DOHH2 (cell line): Measurements from ENCODE around the gene CD200.
"Not testable (repeated sequence)": the region's sequence is repeated elsewhere in the genome, so short reads cannot be mapped to it uniquely, and the experiment has no call there.

ENCODE experiments used
- H3F3A ChIP-seq: fragments of 200-600 bp; sonication (generic), shearing (Covaris generic); 2 replicates; pipeline ENCODE4 v1.6.0; 2016; ENCODE audit warnings: antibody characterized with exemption, mild to moderate bottlenecking; ENCODE audit not compliant: control insufficient read depth, insufficient read depth
- H3K27ac ChIP-seq: fragments of 200-600 bp; sonication (generic); 2 replicates; pipeline ENCODE4 v1.5.1; 2014; ENCODE audit warnings: low read depth, mild to moderate bottlenecking, low read length, moderate library complexity
- H3K27me3 ChIP-seq: fragments of 200-600 bp; sonication (generic); 2 replicates; pipeline ENCODE4 v1.6.1; 2014; ENCODE audit warnings: mild to moderate bottlenecking, low read length, mixed read lengths; ENCODE audit not compliant: control insufficient read depth
- H3K36me3 ChIP-seq: fragments of 200-600 bp; sonication (generic); 2 replicates; pipeline ENCODE4 v1.6.1; 2014; ENCODE audit warnings: mild to moderate bottlenecking, low read length, moderate library complexity, mixed read lengths; ENCODE audit not compliant: control insufficient read depth
- H3K4me1 ChIP-seq: fragments of 200-600 bp; sonication (generic); 2 replicates; pipeline ENCODE4 v1.6.1; 2014; ENCODE audit warnings: mild to moderate bottlenecking, low read length, mixed read lengths; ENCODE audit not compliant: control insufficient read depth
- H3K4me2 ChIP-seq: fragments of 200-600 bp; sonication (generic); 2 replicates; pipeline ENCODE4 v1.6.0; 2014; ENCODE audit warnings: mild to moderate bottlenecking, low read length, moderate library complexity
- H3K4me3 ChIP-seq: fragments of 200-600 bp; sonication (generic); 2 replicates; pipeline ENCODE4 v1.5.1; 2014; ENCODE audit warnings: mild to moderate bottlenecking, low read length, mixed read lengths
- H3K79me2 ChIP-seq: fragments of 200-600 bp; sonication (generic); 2 replicates; pipeline ENCODE4 v1.6.1; 2014; ENCODE audit warnings: mild to moderate bottlenecking, low read length, mixed read lengths; ENCODE audit not compliant: control insufficient read depth
- H3K9me2 ChIP-seq: fragments of 200-600 bp; sonication (generic); replicated peaks from 2 replicates; pipeline ENCODE4 v1.6.1; 2014; ENCODE audit warnings: mild to moderate bottlenecking, low read length, mixed read lengths; ENCODE audit not compliant: control insufficient read depth
- H3K9me3 ChIP-seq: fragments of 200-600 bp; sonication (generic); 2 replicates; pipeline ENCODE4 v1.6.1; 2014; ENCODE audit warnings: antibody characterized with exemption, low read length, mixed read lengths; ENCODE audit not compliant: control insufficient read depth, insufficient read depth
- H4K20me1 ChIP-seq: fragments of 200-600 bp; sonication (generic); 2 replicates; pipeline ENCODE4 v1.6.0; 2014; ENCODE audit warnings: low read depth, mild to moderate bottlenecking, antibody characterized with exemption, low read length, moderate library complexity; ENCODE audit not compliant: control insufficient read depth, insufficient read depth
- CTCF ChIP-seq: fragments of 200-600 bp; sonication (generic); IDR thresholded peaks from one replicate; pipeline ENCODE4 v1.5.1; 2014; ENCODE audit warnings: antibody characterized with exemption, mild to moderate bottlenecking, low read depth, low read length; ENCODE audit not compliant: poor library complexity, severe bottlenecking
- EZH2phosphoT487 ChIP-seq: fragments of 200-600 bp; sonication (generic); IDR thresholded peaks from 2 replicates; pipeline ENCODE4 v1.6.1; 2017; ENCODE audit warnings: borderline replicate concordance, mild to moderate bottlenecking, antibody characterized with exemption, low read length, moderate library complexity, mixed read lengths

The CD200 gene

DNA sequence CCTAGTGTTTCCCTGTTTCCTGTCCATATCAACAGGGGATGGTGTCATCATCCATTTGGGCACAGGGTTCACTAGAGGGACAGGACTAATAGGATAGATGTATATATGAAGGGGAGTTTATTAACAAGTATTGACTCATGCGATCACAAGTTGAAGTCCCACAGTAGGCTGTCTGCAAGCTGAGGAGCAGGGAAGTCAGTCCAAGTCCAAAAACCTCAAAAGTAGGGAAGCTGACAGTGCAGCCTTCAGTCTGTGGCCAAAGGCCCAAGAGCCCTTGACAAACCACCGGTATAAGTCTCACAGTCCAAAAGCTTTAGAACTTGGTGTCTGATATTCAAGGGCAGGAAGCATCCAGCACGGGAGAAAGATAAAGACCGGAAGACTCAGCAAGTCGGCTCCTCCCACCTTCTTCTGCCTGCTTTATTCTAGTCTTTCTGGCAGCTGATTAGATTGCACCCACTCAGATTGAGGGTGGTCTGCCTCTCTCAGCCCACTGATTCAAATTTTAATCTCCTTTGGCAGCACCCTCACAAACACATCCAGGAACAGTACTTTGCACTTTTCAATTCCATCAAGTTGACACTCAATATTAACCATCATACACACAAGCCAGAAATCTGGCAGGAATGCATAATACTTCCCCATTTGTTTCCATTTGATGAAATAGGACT, 43.4 kb downstream of the CD200 start:
- H3K79me2 ChIP-seq: no peaks in the 10 kb centered on the region
- no peaks in the 10 kb centered on the region for H3K36me3 ChIP-seq
- no peaks in the 10 kb centered on the region for H4K20me1 ChIP-seq
- no peaks in the 10 kb centered on the region for H3K9me2 ChIP-seq
- no peak overlapping the region for H3K4me3 ChIP-seq
- TF ChIP-seq EZH2phosphoT487 (no peak), CTCF (no peak)
- H3K27me3 ChIP-seq: no peaks in the 10 kb centered on the region
- 0 out of 2 replicates have a peak, but pooled peaks cover 5% of the 10 kb centered on the region for H3K4me1 ChIP-seq
- no peak overlapping the region for H3K27ac ChIP-seq
- no peak overlapping the region for H3K4me2 ChIP-seq
- no peaks in the 10 kb centered on the region for H3K9me3 ChIP-seq
- H3F3A ChIP-seq: no peaks in the 10 kb centered on the region

DNA sequence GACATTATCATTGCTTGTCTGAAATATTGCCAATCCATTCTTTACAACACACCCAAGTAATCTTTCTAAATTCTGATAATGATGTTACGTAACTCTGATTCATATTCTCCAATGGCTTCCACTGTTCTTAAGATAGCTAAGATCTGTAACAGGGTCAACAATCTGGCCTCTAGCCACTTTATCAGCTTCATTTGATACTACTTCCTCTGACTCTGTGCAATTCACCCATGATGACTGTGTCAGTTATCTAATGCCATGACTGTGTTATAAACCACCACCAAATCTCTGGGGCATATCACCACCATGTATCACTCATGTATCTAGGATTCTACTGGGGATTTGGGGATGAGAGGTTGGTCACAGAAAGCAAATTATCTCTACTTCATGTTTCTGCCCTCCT, 44.0 kb downstream of the CD200 start:
- H3K9me2 ChIP-seq: no peaks in the 10 kb centered on the region
- no peaks in the 10 kb centered on the region for H3K36me3 ChIP-seq
- no peak overlapping the region for H3K4me2 ChIP-seq
- no peaks in the 10 kb centered on the region for H3K9me3 ChIP-seq
- TF ChIP-seq CTCF (no peak), EZH2phosphoT487 (no peak)
- no peak overlapping the region for H3K27ac ChIP-seq
- no peaks in the 10 kb centered on the region for H3K79me2 ChIP-seq
- 0 out of 2 replicates have a peak, but pooled peaks cover 5% of the 10 kb centered on the region for H3K4me1 ChIP-seq
- no peaks in the 10 kb centered on the region for H4K20me1 ChIP-seq
- H3K4me3 ChIP-seq: no peak overlapping the region
- H3F3A ChIP-seq: no peaks in the 10 kb centered on the region
- H3K27me3 ChIP-seq: no peaks in the 10 kb centered on the region

DNA sequence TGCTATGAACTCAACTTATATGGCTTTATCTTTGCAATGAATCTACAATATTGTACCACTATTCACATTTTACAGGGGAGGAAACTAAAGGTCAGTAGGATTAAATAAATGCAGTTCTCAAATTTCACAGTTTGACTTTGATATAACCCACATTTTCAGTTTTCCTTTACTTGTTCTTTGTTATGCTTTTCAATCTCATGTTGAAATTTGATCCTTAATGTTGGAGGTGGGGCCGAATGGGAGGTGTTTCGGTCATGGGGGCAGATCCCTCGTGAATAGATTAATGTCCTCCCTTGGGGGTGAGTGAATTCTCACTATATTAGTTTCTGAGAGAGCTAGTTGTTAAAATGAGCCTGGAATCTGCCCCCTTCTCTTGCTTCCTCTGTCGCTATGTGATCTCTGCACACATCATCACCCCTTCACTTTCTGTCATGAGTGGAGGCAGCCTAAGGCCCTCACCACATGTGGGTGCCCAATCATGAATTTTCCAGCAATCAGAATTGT, 44.7 kb downstream of the CD200 start:
- no peaks in the 10 kb centered on the region for H3K9me3 ChIP-seq
- no peaks in the 10 kb centered on the region for H3K9me2 ChIP-seq
- H3F3A ChIP-seq: no peaks in the 10 kb centered on the region
- H4K20me1 ChIP-seq: no peaks in the 10 kb centered on the region
- 0 out of 2 replicates have a peak, but pooled peaks cover 5% of the 10 kb centered on the region for H3K4me1 ChIP-seq
- no peak overlapping the region for H3K27ac ChIP-seq
- no peak for TF ChIP-seq EZH2phosphoT487
- TF ChIP-seq CTCF: no peak
- H3K79me2 ChIP-seq: no peaks in the 10 kb centered on the region
- no peak overlapping the region for H3K4me2 ChIP-seq
- H3K36me3 ChIP-seq: no peaks in the 10 kb centered on the region
- H3K4me3 ChIP-seq: no peak overlapping the region
- H3K27me3 ChIP-seq: no peaks in the 10 kb centered on the region

GRCh38 chr3:112378347-112378746, 45.4 kb downstream of the CD200 start:
- not testable (repeated sequence) for H3F3A ChIP-seq, H3K36me3 ChIP-seq, H3K4me3 ChIP-seq, H4K20me1 ChIP-seq, H3K79me2 ChIP-seq, H3K27ac ChIP-seq, H3K27me3 ChIP-seq, H3K9me2 ChIP-seq, H3K4me1 ChIP-seq, H3K4me2 ChIP-seq, H3K9me3 ChIP-seq
